Endothelial cell of umbilical vein (primary cell): ENCODE data around the gene FBXO48.

Experiments used
- EZH2 ChIP-seq: IDR thresholded peaks from 2 replicates; pipeline ENCODE4 v1.6.1; 2012; ENCODE audit warnings: borderline replicate concordance, low read depth, mild to moderate bottlenecking, moderate library complexity, low read length, inconsistent platforms; ENCODE audit not compliant: severe bottlenecking
- JUN ChIP-seq: IDR thresholded peaks from 2 replicates; pipeline ENCODE4 v1.6.1; 2011; ENCODE audit warnings: borderline replicate concordance, low read depth; ENCODE audit not compliant: insufficient read length, insufficient read depth
- MYC ChIP-seq: IDR thresholded peaks from one replicate; pipeline ENCODE4 v1.6.1; 2011; ENCODE audit warnings: mild to moderate bottlenecking, low read depth, low read length
- POLR2A ChIP-seq: IDR thresholded peaks from 2 replicates; pipeline ENCODE4 v1.6.1; 2012; ENCODE audit warnings: low read depth, mild to moderate bottlenecking, control low read depth, low read length
- POLR2AphosphoS5 ChIP-seq: IDR thresholded peaks from 2 replicates; pipeline ENCODE4 v1.6.1; 2012; ENCODE audit warnings: low read depth, mild to moderate bottlenecking, control low read depth, low read length, moderate library complexity; ENCODE audit not compliant: insufficient read depth
- TF ChIP-seq, protein P1 (sequence below), 2 donors: IDR thresholded peaks; 1 replicate in 1 of 2; 2 replicates in 1 of 2; pipeline ENCODE4 v1.5.1; 2011; ENCODE audit warnings: low read length in 2 of 2, mild to moderate bottlenecking in 2 of 2, moderate library complexity in 2 of 2, control low read depth in 1 of 2, inconsistent platforms in 1 of 2, low read depth in 1 of 2; ENCODE audit not compliant: insufficient read depth in 1 of 2; ENCODE audit errors: extremely low read depth in 1 of 2
- TF ChIP-seq, protein P2 (sequence below): IDR thresholded peaks from 2 replicates; pipeline ENCODE4 v1.6.1; 2011; ENCODE audit not compliant: insufficient read depth, insufficient read length

DNA sequence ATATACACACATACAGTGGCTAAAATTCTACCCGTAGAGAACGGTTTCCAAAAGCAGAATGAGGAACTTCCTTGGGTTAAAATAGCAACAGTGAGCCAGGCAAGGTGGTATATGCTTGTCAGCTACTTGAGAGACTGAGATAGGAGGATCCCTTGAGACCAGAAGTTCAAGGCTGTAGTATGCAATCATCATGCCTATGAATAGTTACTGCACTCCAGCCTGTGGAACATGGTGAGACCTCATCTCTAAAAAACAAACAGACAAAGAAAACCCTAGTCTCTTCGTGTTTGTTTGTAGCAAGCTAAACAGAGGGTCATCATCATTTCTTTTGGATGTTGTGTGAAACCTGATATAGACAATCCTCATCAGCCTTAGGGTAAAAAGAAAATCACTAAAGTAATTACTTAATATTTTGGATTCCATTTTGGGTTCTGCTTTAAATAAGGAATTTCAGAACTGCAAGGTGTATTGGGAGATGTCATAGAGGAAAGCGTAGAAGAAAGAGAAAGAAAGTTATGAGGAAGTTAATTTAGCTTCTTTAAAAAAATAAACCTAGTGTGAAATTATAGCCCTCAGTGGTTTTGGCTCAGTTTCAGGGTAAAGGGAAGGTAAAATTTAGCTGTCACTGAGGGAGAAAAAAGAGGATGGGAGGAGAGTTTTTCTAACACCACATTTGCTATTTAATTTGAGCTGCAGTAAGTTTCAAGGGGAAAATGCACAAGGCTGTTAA is 55.5 kb downstream of the FBXO48 start:
- TF ChIP-seq, protein P1, sequence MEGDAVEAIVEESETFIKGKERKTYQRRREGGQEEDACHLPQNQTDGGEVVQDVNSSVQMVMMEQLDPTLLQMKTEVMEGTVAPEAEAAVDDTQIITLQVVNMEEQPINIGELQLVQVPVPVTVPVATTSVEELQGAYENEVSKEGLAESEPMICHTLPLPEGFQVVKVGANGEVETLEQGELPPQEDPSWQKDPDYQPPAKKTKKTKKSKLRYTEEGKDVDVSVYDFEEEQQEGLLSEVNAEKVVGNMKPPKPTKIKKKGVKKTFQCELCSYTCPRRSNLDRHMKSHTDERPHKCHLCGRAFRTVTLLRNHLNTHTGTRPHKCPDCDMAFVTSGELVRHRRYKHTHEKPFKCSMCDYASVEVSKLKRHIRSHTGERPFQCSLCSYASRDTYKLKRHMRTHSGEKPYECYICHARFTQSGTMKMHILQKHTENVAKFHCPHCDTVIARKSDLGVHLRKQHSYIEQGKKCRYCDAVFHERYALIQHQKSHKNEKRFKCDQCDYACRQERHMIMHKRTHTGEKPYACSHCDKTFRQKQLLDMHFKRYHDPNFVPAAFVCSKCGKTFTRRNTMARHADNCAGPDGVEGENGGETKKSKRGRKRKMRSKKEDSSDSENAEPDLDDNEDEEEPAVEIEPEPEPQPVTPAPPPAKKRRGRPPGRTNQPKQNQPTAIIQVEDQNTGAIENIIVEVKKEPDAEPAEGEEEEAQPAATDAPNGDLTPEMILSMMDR (IDR thresholded peaks at IDR 0.05; ENCODE audit: extremely low read depth in 1 of 2, insufficient read depth in 1 of 2, low read depth in 1 of 2, low read length in 2 of 2): no peak
- TF ChIP-seq MYC: no peak
- TF ChIP-seq EZH2: no peak
- TF ChIP-seq POLR2A: no peak
- TF ChIP-seq JUN: no peak
- no peak for TF ChIP-seq POLR2AphosphoS5
- TF ChIP-seq, protein P2, sequence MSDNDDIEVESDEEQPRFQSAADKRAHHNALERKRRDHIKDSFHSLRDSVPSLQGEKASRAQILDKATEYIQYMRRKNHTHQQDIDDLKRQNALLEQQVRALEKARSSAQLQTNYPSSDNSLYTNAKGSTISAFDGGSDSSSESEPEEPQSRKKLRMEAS: no peak
